Measurements from ENCODE around the gene CHMP1B.

GRCh38 chr18:11845654-11846053 lies 5.6 kb upstream of the CHMP1B start:
- TF ChIP-seq CTCF (IDR thresholded peaks at IDR 0.05) (no peak), POLR2A (IDR thresholded peaks at IDR 0.05) (no peak)
